GM12878 (cell line): Measurements from ENCODE around the gene SFN. TPM values are rescaled to one million over a fixed set of nuclear protein-coding genes. Genes with fewer than 3 reads are reported as not detected.

ENCODE experiments used
- CBX3 ChIP-seq: fragments of 200-600 bp; sonication (generic); IDR thresholded peaks from 2 replicates; pipeline ENCODE4 v1.6.1; 2016; ENCODE audit warnings: low read depth, borderline replicate concordance
- CHD2 ChIP-seq: IDR thresholded peaks from 2 replicates; pipeline ENCODE4 v1.6.1; 2011; ENCODE audit warnings: low read depth, low read length, improper control_type of control experiment, borderline replicate concordance
- EZH2 ChIP-seq: IDR thresholded peaks from 2 replicates; pipeline ENCODE4 v1.6.1; 2012; ENCODE audit warnings: low read depth, mild to moderate bottlenecking, control low read depth, inconsistent platforms, low read length, borderline replicate concordance; ENCODE audit not compliant: control insufficient read depth
- FOXK2 ChIP-seq: fragments of 450-650 bp; IDR thresholded peaks from 2 replicates; pipeline ENCODE4 v1.6.1; 2017; ENCODE audit warnings: mild to moderate bottlenecking, moderate library complexity
- KAT2A ChIP-seq: conservative IDR thresholded peaks from 2 replicates; pipeline ENCODE4 v1.6.1; 2011; ENCODE audit warnings: low read depth, low read length; ENCODE audit not compliant: control insufficient read depth
- MYB ChIP-seq: fragments of 150-350 bp; IDR thresholded peaks from 2 replicates; pipeline ENCODE4 v1.6.1; 2014; ENCODE audit warnings: mild to moderate bottlenecking, low read depth, low read length, borderline replicate concordance
- NR2C2 ChIP-seq: IDR thresholded peaks from 2 replicates; pipeline ENCODE4 v1.6.1; 2011; ENCODE audit warnings: borderline replicate concordance, low read depth; ENCODE audit not compliant: control insufficient read depth, insufficient read length
- RAD21 ChIP-seq: IDR thresholded peaks from 2 replicates; pipeline ENCODE4 v1.6.1; 2011; ENCODE audit warnings: mild to moderate bottlenecking, low read depth, low read length, moderate library complexity; ENCODE audit not compliant: insufficient read depth
- RBBP5 ChIP-seq: fragments of 200-600 bp; sonication (generic); conservative IDR thresholded peaks from 2 replicates; pipeline ENCODE4 v1.6.1; 2016
- SREBF1 ChIP-seq: IDR thresholded peaks from 2 replicates; pipeline ENCODE4 v1.6.1; 2012; ENCODE audit warnings: mild to moderate bottlenecking, low read length
- STAT1 ChIP-seq: fragments of 450-650 bp; conservative IDR thresholded peaks from 2 replicates; pipeline ENCODE4 v1.6.1; 2014; ENCODE audit warnings: antibody characterized with exemption, mild to moderate bottlenecking
- ZNF622 ChIP-seq: fragments of 450-650 bp; IDR thresholded peaks from 2 replicates; pipeline ENCODE4 v1.6.1; 2017; ENCODE audit warnings: mild to moderate bottlenecking, inconsistent platforms
- polyA plus RNA-seq, 11 experiments: library from polyadenylated mRNA; depleted of rRNA in 4 of 11; unstranded in 6 of 11; stranded (reverse) in 5 of 11; fragments of >200 nt; fragmentation: Nextera tagmentation in 4 of 11; fragmentation: Illumina TruSeq in 1 of 11; extraction: Ambion mirVana in 4 of 11; extraction: Trizol in 1 of 11; gene quantifications; 1 replicate in 1 of 11; 2 replicates in 10 of 11; pipeline versions ENCODE4 v1.2.1 to v1.2.3, GENCODE V29; 2011 to 2016; ENCODE audit warnings: inconsistent platforms in 2 of 11, missing spikeins in 2 of 11, low read depth in 1 of 11
- total RNA-seq, 4 experiments: library from RNA; depleted of rRNA in 3 of 4; stranded (reverse); fragments of >200 nt in 3 of 4; fragmentation: Illumina TruSeq in 1 of 4; extraction: Trizol in 1 of 4; gene quantifications; 2 replicates each; pipeline versions ENCODE4 v1.2.1 to v1.2.3, GENCODE V29; 2013 to 2021
- TF ChIP-seq, protein P1 (sequence below): IDR thresholded peaks from 2 replicates; pipeline ENCODE4 v1.6.1; 2012; ENCODE audit warnings: improper control_type of control experiment, low read depth, low read length; ENCODE audit not compliant: insufficient replicate concordance
- TF ChIP-seq, protein P2 (sequence below): fragments of 150-350 bp; IDR thresholded peaks from 2 replicates; pipeline ENCODE4 v1.6.1; 2014; ENCODE audit warnings: mild to moderate bottlenecking, low read depth, low read length
- TF ChIP-seq, protein P3 (sequence below): fragments of 450-650 bp; formaldehyde crosslinking; IDR thresholded peaks from 2 replicates; pipeline ENCODE4 v1.4.0; 2020; ENCODE audit warnings: mild to moderate bottlenecking, moderate library complexity

Gene SFN
- total and polyA plus RNA-seq, 10 of the 15 experiments (the other 5 are each of a cell fraction or from before 2014, with no cell fraction given) = 0.19 to 2.9 (median 1.0) TPM

DNA sequence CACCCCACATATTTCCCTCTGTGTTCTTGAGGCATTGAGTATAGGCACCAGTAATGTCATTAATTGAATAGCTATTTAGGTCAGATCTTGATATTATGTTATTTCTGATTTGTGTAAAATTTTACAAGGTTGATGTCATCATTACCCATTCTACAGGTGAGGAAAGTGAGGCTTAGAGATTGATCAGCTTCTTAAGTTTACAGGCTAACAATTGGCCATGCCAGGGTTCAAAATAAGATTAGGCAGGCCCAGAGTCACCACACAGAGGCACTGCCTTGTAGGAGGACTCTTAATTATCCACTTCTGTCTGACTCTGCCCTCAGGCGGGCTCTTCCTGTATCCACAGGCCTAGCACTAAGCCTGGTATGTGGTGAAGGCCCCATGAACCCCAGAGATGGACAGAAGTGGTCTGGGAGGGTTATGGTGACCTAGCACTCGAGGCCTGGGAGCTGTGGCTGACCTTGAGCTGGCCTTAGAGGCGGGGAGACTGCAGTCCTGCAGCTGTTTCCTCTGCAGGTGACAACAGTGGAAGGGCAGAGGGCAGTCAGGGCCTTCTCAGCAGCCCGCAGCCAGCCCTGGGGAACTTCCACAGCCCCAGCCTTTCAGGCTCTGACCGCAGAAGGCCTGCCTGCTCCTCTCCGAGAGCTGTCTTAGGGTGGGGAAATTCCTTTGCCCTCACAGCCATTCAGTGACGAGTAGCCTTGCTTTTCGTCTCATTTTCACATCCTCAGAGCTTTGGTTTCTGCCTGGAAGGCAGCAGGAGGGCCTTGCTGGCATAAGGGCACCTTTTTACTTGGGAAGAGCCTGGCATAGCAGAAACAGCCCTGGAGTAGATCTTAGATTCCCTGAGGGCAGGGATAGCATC is 24.2 kb upstream of the SFN start (continued):
- TF ChIP-seq STAT1 = no peak
- no peak for TF ChIP-seq KAT2A
- TF ChIP-seq NR2C2 = no peak
- TF ChIP-seq, protein P1, sequence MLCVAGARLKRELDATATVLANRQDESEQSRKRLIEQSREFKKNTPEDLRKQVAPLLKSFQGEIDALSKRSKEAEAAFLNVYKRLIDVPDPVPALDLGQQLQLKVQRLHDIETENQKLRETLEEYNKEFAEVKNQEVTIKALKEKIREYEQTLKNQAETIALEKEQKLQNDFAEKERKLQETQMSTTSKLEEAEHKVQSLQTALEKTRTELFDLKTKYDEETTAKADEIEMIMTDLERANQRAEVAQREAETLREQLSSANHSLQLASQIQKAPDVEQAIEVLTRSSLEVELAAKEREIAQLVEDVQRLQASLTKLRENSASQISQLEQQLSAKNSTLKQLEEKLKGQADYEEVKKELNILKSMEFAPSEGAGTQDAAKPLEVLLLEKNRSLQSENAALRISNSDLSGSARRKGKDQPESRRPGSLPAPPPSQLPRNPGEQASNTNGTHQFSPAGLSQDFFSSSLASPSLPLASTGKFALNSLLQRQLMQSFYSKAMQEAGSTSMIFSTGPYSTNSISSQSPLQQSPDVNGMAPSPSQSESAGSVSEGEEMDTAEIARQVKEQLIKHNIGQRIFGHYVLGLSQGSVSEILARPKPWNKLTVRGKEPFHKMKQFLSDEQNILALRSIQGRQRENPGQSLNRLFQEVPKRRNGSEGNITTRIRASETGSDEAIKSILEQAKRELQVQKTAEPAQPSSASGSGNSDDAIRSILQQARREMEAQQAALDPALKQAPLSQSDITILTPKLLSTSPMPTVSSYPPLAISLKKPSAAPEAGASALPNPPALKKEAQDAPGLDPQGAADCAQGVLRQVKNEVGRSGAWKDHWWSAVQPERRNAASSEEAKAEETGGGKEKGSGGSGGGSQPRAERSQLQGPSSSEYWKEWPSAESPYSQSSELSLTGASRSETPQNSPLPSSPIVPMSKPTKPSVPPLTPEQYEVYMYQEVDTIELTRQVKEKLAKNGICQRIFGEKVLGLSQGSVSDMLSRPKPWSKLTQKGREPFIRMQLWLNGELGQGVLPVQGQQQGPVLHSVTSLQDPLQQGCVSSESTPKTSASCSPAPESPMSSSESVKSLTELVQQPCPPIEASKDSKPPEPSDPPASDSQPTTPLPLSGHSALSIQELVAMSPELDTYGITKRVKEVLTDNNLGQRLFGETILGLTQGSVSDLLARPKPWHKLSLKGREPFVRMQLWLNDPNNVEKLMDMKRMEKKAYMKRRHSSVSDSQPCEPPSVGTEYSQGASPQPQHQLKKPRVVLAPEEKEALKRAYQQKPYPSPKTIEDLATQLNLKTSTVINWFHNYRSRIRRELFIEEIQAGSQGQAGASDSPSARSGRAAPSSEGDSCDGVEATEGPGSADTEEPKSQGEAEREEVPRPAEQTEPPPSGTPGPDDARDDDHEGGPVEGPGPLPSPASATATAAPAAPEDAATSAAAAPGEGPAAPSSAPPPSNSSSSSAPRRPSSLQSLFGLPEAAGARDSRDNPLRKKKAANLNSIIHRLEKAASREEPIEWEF = peak; percentile 71
- no peak for TF ChIP-seq MYB
- TF ChIP-seq, protein P2, sequence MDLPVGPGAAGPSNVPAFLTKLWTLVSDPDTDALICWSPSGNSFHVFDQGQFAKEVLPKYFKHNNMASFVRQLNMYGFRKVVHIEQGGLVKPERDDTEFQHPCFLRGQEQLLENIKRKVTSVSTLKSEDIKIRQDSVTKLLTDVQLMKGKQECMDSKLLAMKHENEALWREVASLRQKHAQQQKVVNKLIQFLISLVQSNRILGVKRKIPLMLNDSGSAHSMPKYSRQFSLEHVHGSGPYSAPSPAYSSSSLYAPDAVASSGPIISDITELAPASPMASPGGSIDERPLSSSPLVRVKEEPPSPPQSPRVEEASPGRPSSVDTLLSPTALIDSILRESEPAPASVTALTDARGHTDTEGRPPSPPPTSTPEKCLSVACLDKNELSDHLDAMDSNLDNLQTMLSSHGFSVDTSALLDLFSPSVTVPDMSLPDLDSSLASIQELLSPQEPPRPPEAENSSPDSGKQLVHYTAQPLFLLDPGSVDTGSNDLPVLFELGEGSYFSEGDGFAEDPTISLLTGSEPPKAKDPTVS = no peak
- TF ChIP-seq RBBP5 = no peak
- TF ChIP-seq CHD2 = peak; percentile 70; the same call in 1 of the 2 replicates
- no peak for TF ChIP-seq ZNF622
- no peak for TF ChIP-seq EZH2
- TF ChIP-seq RAD21 = no peak
- TF ChIP-seq SREBF1 = no peak
- no peak for TF ChIP-seq FOXK2
- no peak for TF ChIP-seq CBX3
- TF ChIP-seq, protein P3, sequence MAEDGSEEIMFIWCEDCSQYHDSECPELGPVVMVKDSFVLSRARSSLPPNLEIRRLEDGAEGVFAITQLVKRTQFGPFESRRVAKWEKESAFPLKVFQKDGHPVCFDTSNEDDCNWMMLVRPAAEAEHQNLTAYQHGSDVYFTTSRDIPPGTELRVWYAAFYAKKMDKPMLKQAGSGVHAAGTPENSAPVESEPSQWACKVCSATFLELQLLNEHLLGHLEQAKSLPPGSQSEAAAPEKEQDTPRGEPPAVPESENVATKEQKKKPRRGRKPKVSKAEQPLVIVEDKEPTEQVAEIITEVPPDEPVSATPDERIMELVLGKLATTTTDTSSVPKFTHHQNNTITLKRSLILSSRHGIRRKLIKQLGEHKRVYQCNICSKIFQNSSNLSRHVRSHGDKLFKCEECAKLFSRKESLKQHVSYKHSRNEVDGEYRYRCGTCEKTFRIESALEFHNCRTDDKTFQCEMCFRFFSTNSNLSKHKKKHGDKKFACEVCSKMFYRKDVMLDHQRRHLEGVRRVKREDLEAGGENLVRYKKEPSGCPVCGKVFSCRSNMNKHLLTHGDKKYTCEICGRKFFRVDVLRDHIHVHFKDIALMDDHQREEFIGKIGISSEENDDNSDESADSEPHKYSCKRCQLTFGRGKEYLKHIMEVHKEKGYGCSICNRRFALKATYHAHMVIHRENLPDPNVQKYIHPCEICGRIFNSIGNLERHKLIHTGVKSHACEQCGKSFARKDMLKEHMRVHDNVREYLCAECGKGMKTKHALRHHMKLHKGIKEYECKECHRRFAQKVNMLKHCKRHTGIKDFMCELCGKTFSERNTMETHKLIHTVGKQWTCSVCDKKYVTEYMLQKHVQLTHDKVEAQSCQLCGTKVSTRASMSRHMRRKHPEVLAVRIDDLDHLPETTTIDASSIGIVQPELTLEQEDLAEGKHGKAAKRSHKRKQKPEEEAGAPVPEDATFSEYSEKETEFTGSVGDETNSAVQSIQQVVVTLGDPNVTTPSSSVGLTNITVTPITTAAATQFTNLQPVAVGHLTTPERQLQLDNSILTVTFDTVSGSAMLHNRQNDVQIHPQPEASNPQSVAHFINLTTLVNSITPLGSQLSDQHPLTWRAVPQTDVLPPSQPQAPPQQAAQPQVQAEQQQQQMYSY = no peak
